GM18499 (cell line): Measurements from ENCODE around the gene GPR55.
"Not testable (repeated sequence)": the region's sequence is repeated elsewhere in the genome, so short reads cannot be mapped to it uniquely, and the experiment has no call there.

Experiments used
- ATAC-seq: cut with Tn5 transposase; IDR thresholded peaks from one replicate; pipeline ENCODE4 v1.9.1; 2021; ENCODE audit warnings: moderate number of reproducible peaks; ENCODE audit not compliant: insufficient read depth, unreplicated experiment

Gene GPR55, protein sequence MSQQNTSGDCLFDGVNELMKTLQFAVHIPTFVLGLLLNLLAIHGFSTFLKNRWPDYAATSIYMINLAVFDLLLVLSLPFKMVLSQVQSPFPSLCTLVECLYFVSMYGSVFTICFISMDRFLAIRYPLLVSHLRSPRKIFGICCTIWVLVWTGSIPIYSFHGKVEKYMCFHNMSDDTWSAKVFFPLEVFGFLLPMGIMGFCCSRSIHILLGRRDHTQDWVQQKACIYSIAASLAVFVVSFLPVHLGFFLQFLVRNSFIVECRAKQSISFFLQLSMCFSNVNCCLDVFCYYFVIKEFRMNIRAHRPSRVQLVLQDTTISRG

DNA sequence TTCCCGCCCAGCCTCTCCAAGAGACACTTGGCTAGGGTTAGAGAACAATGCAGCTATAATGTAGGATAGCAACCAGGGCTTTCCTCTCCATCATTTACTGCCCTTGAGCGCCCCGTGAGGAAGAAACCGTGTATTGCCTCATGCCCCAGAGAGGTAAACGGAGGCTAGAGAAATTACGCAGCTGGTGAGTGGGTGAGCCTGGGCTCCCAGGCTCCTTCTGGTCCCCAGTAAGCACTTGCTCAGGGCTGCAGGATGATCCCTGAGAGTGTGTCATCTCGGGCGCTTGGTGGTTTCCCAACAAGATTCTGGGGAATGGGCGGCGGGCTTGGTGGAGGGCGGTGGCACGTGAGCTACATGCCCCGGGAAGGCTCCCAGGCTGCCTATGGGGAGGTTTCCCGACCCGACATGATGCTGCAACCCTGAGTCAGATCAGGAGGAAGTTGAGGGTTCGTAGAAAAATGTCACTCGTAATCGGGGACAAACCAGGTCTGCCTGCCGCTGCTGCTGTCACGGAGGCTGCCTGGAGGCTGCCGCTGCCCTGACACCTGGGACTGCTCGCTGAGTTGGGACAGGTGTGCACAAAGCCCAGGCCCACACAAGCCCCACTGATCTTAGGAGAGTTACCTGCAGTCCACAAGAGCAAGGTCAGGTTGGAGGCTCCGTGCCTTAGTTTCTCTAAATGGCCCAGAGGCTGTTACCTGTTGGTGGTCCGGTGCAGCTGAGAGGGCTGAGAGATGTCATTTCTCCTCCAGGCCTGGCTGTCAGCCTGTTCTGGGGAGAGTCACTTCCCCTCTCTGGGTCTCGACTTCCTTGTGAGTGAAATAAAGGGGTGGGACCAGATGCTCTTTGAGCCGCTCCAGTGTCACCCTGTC, at the start of gene GPR55:
TSS of gene GPR55 (minus strand) at position 773 of the 872 bp plus-strand sequence. CDS start 14,280 bp downstream, outside the sequence.
- ATAC-seq = no peak

GRCh38 chr2:230974096-230974913, 49.3 kb upstream of the GPR55 start:
- ATAC-seq = peak; percentile 58

GRCh38 chr2:230972046-230972445, 47.0 kb upstream of the GPR55 start:
- no peak for ATAC-seq

DNA sequence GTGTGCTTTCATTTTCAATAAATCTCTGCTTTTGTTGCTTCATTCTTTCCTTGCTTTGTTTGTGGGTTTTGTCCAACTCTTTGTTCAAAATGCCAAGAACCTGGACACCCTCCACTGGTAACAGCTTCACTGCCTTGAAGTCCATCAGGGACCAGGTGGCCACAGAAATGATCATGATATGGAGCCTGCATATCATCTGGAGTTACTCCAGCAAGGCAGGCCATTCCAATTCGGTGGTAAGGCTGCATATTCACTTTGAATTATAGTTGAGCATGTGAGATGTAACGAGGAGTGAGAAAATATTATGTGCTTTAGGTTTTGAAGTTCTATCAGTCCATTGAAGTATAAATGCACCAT, 44.6 kb upstream of the GPR55 start:
- no peak for ATAC-seq

GRCh38 chr2:230968921-230969658, 44.0 kb upstream of the GPR55 start:
- no peak for ATAC-seq

DNA sequence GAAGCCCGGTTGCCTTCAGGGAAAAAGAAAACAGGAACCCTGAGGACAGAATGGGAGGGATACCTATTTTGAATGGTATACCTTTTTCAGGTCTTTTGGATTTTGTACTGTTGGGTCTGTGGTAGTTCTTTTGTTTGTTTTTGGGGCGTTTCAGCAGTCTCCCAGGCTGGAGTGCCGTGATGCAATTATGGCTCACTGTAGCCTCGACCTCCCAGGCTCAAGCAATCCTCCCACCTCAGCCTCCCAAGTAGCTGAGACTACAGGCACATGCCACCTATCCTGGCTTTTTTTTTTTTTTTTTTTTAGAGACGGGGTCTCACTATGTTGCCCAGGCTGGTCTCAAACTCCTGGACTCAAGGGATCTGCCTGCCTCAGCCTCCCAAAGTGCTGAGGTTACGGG, 43.3 kb upstream of the GPR55 start:
- ATAC-seq = not testable (repeated sequence)

DNA sequence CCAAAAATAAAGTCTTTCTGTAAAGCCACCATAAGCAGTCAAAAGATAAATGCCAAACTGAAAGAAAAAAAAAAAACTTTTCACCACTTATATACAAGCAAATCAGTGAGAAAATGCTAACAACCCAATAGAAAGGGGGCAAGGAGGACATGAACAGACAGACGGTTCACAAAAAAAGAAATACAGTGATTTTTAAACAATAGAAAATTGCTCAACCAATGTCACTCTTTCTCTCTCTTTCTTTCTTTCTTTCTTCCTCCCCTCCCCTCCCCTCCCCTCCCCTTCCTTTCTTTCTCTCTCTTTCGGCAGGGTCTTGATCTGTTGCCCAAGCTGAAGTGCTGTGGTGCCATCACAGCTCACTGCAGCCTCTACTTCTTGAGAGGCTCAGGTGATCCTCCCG, 42.1 kb upstream of the GPR55 start:
- ATAC-seq = no peak

- ATAC-seq = no peak
Measured at GRCh38 chr2:230964136-230964730, 39.2 kb upstream of the GPR55 start.

- no peak for ATAC-seq
Measured at GRCh38 chr2:230961091-230961491, 36.0 kb upstream of the GPR55 start.

- ATAC-seq = no peak
Measured at GRCh38 chr2:230960026-230960425, 35.0 kb upstream of the GPR55 start.

DNA sequence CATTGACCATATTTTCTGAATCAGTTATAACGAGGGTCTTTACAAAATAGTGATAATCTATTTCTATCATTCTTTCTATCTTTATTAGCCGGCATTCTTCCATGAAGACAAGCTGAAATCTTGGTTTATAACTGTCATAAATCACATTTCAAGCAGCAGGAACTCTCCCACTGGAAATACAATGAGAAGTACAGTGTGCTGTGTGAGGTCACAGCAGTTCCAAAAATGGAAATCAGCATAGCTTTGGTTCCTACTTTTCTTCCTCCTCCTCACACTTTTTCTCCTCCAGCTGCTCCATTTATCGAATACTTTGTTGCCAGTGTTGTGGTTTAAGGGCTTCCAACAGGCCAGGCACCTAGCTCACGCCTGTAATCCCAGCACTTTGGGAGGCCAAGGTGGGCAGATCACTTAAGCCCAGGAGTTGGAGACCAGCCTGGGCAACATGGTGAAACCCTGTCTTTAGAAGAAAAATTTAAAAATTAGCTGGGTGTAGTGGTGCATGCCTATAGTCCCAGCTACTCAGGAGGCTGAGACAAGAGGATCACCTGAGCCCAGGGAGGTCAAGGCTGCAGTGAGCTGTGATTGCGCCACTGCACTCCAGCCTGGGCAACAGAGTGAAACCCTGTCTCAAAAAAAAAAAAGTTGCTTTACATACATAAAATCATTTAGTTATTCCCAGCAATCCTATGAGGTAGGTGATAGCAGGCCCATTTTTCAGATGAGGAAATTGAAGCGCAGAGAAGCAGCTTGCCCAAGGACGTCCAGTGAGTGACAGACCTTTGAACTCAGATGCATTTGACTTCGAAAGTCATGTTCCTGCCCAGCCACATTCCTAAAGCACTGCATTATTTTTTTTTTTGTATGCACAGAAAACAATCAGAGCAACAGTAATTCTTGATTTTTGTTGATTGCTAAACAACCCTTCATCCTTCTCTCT, 34.0 kb upstream of the GPR55 start:
- no peak for ATAC-seq

- no peak for ATAC-seq
Measured at GRCh38 chr2:230957756-230958391, 32.8 kb upstream of the GPR55 start.

- ATAC-seq = peak; percentile 51
Measured at GRCh38 chr2:230956827-230957755, 32.0 kb upstream of the GPR55 start.

DNA sequence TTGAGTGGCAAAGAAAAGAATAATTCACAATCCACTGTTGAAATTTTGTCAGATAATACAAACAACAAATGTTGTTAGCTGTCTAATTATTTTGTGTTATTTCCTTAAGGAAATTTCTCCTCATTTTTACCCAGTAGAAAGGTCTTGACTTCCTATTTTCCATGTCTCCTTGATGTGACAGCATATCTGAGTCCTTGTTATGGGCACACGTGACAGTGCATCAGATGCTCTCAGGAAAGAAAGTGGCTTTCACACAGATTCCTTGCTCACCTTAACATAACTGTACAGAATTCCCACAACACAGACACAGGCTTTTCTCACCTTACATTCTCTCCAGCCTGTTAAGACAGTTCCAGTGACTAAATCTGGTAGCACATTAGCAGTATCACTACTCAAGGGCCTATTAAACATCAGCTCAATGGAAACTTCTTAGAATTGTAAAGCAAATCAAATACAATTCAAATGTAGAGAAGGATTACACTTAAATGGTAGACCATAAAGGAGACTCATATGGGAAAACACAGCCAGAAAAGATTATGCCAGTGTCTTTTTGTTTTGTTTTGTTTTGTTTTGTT, 30.2 kb upstream of the GPR55 start:
- ATAC-seq = no peak

GRCh38 chr2:230954746-230955145, 29.7 kb upstream of the GPR55 start:
- no peak for ATAC-seq

- ATAC-seq = no peak
Measured at GRCh38 chr2:230953845-230954244, 28.8 kb upstream of the GPR55 start.
